ENCODE measurements around the gene ZC3H4.

ZC3H4 gene

DNA sequence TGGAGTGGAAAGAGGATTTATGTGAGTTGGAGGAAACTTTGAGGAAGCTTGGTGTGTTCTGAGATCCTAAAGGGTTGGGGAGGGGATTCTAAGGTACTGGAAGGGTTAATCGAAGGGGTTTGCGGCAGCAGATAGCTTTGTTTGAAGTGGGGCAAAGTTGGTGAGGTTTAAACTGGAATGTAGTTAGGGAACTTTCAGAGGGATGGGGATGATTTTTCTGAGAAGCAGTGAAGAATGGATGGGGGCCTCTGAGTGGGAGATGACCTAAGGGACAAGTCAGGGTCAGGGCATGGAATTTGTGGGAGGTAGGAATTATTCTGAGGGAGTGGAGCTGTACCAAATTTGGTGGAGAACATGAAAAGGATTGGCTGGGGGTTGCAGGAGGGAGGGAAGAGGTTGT lies 21.0 kb upstream of the ZC3H4 start:
- no peak for DNase-seq (ENCODE audit: low read depth in 2 of 2, low spot score in 1 of 2)

DNA sequence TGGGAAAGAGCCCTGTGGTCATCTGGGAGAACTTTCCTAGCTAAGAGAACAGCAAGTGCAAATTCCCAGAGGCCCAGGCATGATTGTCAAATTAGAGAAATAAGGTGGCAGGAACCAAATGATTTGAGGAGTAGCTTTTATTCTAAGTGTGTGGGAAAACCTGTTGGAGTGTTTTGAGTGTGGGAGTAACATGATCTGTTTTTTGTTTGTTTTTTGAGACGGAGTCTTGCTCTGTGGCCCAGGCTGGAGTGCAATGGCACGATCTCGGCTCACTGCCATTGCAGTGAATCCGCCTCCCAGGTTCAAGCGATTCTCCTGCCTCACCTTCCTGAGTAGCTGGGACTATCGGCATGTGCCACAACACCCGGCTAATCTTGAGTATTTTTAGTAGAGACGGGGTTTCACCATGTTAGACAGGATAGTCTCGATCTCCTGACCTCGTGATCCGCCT lies 19.5 kb upstream of the ZC3H4 start:
- DNase-seq (ENCODE audit: low read depth in 2 of 2, low spot score in 1 of 2): no peak

DNA sequence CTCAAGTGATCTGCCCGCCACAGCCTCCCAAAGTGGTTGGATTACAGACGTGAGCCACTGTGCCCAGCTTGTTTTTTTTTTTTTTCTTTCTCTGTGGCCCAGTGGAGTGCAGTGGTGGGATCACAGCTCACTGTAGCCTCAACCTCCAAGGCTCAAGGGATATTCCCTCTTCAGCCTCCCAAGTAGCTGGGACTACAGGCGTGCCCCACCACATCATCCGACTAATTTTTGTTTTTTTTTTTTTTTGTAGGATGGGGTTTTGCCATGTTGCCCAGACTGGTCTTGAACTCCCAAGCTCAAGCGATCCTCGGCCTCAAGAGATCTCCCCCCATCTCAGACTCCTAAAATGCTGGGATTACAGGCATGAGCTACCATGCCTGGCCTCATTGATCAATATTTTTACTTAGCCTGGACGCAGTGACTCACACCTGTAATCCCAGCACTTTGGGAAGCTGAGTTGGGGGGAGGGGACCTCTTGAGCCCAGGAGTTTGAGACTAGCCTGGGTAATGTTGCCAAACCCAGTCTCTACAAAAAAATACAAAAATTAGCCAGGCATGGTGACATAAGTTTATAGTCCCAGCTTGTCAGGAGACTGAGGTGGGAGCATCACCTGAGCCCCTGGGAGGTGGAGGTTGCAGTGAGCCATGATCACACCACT lies 18.7 kb upstream of the ZC3H4 start:
- no peak for DNase-seq (ENCODE audit: low read depth in 2 of 2, low spot score in 1 of 2)

GRCh38 chr19:47130589-47131227 lies 17.1 kb upstream of the ZC3H4 start, which contains the start of gene SAE1:
TSS of gene SAE1 (plus strand) at chr19:47130835. CDS start at chr19:47130931, 96 bp downstream.
- DNase-seq (ENCODE audit: low read depth in 2 of 2, low spot score in 1 of 2): peak; percentile 72 to 82

GRCh38 chr19:47130120-47130588 lies 16.6 kb upstream of the ZC3H4 start:
- DNase-seq (ENCODE audit: low read depth in 2 of 2, low spot score in 1 of 2): no peak

DNA sequence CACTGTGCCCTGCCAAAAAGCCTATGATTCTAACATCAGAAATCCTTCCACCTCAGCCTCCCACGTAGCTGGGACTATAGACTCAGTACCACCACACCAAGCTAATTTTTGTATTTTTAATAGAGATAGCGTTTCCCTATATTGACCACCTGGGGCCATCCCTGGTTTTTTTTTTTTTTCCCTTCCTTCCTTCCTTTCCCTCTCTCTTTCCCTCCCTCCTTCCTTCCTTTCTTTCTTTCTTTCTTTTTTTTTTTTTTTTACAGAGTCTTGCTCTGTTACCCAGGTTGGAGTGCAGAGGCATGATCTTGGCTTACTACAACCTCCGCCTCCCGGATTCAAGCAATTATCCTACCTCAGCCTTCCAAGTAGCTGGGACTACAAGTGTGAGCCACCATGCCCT lies 16.0 kb upstream of the ZC3H4 start:
- DNase-seq (ENCODE audit: low read depth in 2 of 2, low spot score in 1 of 2): no peak

GRCh38 chr19:47125669-47125938 lies 12.0 kb upstream of the ZC3H4 start:
- DNase-seq (ENCODE audit: low read depth in 2 of 2, low spot score in 1 of 2): no peak

- DNase-seq (ENCODE audit: low read depth in 2 of 2, low spot score in 1 of 2): no peak
These were observed 11.5 kb upstream of the ZC3H4 start for GRCh38 chr19:47124937-47125668.

- no peak for DNase-seq (ENCODE audit: low read depth in 2 of 2, low spot score in 1 of 2)
These were observed 9.8 kb upstream of the ZC3H4 start for GRCh38 chr19:47123406-47123805.

DNA sequence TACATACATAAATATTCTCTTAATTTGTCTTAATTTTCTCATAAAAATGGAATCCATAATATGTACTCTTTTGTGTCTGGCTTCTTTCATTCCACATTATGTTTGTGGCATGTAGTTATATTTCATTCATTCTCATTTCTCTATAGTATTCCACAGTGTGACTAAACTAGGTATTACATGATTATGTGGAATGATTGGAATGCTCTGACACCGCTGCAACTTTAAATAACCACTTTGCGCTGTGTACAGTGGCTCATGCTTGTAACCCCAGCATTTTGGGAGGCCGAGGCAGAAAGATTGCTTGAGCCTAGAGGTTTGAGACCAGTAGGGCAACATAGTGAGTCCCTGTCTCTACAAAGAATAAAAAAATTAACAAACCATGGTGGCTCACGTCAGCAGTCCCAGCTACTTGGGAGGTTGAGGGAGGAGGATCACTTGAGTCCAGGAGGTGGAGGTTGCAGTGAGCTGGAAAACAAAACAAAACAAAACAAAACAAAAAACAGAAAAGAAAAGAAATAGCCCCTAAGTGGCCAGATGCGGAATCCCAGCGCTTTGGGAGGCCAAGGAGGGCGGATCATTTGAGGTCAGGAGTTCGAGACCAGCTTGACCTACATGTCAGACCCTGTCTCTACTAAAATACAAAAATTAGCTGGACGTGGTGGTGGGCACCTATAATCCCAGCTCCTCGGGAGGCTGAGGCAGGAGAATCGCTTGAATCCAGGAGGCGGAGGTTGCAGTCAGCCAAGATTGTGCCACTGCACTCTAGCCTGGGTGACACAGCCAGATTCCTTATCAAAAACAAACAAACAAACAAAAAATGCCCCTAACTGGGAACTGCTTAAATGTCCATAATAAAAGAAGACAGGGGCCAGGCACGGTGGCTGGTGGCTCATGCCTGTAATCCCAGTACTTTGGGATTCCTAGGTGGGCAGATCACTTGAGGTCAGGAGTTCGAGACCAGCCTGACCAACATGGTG lies 9.1 kb upstream of the ZC3H4 start:
- no peak for DNase-seq (ENCODE audit: low read depth in 2 of 2, low spot score in 1 of 2)

GRCh38 chr19:47120470-47121067 lies 7.0 kb upstream of the ZC3H4 start:
- no peak for DNase-seq (ENCODE audit: low read depth in 2 of 2, low spot score in 1 of 2)

GRCh38 chr19:47113850-47114651 lies 475 bp upstream of the ZC3H4 start:
- no peak for DNase-seq (ENCODE audit: low read depth in 2 of 2, low spot score in 1 of 2)

GRCh38 chr19:47112166-47112996 lies 1.2 kb downstream of the ZC3H4 start:
- DNase-seq (ENCODE audit: low read depth in 2 of 2, low spot score in 1 of 2): peak; percentile 60 to 87

GRCh38 chr19:47111682-47112165 lies 1.9 kb downstream of the ZC3H4 start:
- DNase-seq (ENCODE audit: low read depth in 2 of 2, low spot score in 1 of 2): no peak

GRCh38 chr19:47111006-47111621 lies 2.5 kb downstream of the ZC3H4 start:
- DNase-seq (ENCODE audit: low read depth in 2 of 2, low spot score in 1 of 2): no peak

DNA sequence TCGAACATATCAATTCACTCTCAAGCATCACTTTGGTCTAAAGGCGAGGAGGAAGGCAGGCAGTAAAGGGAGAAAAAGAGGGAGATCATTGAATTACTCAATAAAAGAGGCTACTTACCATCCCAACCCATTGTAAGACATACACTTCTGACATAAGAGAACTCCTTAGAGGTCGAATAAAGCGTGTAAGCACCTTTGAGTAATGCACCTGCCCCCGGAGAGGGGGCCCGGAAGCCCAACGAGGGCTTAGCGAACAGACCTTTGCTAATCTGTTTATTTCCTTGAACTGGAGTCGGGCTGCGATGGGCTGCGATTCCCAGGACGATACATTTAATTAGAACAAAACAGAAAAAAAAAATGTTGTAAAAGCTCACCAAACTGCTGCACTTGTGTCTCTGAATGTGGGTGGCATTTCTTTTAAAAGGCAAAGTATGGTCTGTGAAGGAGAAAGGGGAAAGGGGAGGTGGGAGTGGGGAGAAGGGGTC lies 3.0 kb downstream of the ZC3H4 start:
- peak; percentile 26 to 40 for DNase-seq (ENCODE audit: low read depth in 2 of 2, low spot score in 1 of 2)

DNA sequence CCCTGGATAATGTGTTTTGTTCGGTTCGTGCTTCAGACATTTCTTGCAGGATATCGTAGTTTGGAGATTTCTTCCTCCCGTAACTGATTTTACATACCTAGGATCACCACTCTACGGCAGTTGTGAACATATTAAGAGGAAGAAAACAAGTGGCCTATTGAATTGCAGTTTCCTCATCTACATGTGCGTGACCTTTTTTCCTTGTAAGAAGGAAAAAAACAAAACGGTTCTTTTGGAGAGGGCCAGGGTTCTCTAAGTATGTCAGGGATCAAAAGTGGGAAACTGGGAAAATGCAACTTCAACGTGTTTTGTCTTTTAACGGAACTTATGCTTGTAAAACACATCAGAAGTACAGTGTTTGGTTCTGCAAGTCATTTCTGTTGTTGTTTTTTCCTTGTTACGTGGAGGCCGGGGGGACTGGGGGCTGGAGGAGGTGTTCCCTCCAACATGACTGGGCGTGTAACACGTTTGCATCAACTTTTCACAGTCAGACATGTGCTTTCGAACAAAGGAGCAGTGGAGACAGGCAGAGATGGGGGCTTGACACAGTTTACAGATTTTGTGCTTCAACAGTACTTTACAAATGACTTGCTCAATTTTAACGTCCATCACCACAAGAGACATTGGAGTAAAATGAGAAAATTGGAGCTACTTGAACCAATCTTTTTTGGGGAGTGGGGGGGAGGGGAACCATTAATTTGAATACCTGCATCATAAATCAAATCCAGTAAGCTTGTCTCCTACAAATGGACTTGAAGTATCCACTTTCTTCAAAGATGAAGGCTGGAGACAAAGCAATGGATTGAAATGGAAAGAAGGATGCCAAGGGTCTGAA lies 3.8 kb downstream of the ZC3H4 start:
- DNase-seq (ENCODE audit: low read depth in 2 of 2, low spot score in 1 of 2): peak; percentile 13 to 27
